Measurements from ENCODE around the gene CAVIN1.

DNA sequence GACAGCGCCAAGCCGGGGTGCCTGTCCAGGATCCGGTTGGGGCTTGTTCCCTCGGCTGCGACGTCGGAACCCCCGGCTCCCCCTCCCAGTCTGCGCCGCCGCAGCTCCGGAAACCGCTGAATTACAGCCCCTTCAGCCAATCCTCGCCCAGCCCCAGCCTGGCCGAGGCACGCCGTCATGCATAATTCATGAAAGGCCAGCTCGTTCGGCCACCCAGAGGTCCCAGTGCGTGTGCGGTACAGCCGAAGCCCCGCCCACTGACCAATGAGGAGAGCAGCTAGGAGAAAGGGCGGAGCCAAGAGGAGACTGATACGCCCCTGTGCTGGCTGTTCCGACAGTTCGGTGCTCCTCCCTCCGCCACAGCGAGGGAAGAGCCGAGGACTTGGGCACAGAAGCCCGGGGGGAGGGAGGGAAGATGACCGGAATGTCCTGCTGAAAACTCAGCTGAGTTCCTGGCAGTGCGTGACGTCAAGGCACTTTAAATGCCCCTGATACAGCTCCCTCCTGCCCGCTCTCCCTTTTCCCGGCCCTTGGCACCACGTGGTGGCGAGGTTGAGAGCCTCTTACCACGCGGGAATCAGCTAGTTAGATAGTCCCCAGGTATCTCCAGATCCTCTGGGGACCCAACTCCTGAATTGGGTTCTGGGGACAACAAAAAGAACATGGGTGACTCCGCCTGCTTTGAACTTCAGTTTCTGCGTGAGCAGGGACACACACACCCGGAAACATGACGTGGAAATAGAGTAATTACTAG is 34.5 kb downstream of the CAVIN1 start, which contains the start of gene STAT3:
- TF ChIP-seq EZH2 (optimal IDR thresholded peaks at IDR 0.05; ENCODE audit: low read depth, low read length) (no peak), EZH2phosphoT487 (IDR thresholded peaks at IDR 0.05; ENCODE audit: low read length) (no peak)
- TF ChIP-seq, protein P1, sequence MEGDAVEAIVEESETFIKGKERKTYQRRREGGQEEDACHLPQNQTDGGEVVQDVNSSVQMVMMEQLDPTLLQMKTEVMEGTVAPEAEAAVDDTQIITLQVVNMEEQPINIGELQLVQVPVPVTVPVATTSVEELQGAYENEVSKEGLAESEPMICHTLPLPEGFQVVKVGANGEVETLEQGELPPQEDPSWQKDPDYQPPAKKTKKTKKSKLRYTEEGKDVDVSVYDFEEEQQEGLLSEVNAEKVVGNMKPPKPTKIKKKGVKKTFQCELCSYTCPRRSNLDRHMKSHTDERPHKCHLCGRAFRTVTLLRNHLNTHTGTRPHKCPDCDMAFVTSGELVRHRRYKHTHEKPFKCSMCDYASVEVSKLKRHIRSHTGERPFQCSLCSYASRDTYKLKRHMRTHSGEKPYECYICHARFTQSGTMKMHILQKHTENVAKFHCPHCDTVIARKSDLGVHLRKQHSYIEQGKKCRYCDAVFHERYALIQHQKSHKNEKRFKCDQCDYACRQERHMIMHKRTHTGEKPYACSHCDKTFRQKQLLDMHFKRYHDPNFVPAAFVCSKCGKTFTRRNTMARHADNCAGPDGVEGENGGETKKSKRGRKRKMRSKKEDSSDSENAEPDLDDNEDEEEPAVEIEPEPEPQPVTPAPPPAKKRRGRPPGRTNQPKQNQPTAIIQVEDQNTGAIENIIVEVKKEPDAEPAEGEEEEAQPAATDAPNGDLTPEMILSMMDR (IDR thresholded peaks at IDR 0.05; ENCODE audit: low read length): no peak
